GM18873 (cell line): ENCODE results near the gene MARCHF4.

Source experiments
- ATAC-seq: cut with Tn5 transposase; IDR thresholded peaks from one replicate; pipeline ENCODE4 v1.9.1; 2021; ENCODE audit warnings: mild to moderate bottlenecking, moderate library complexity, moderate number of reproducible peaks; ENCODE audit not compliant: unreplicated experiment, low FRiP score

Gene MARCHF4

DNA sequence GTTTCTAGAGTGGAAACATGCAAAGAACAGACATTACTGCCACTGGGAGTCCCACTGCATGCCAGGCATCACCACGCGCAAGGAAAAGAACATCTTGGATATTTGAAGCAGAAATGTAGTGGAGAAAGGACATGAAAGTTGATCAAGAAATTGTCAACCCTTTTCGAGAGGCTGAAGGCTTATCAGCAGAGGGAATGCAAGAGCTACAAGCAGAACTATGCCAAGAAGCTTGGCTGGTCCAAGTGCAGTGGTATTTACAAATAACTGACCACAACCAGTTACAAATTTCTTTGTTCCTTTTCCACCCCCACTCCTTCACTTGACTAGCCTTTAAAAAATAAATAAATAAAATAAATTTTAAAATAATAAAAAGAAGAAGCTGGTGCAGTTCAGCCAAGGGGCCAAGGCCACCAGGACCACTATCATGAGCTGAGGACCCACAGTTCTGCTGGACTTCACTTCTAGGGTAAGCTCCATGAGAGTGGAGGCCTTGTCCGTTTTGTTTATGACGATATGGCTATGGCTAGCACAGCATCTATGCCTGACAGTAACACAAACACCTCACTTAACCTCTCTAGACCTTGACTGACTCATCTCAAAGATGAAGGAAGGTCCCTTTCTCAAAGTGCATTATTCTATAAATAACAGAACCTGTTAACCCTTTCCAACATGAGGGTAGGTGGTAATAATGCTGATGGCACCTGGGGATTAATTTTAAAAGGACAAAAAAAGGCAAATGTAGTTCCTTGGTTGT lies 20.9 kb downstream of the MARCHF4 start:
- ATAC-seq = no peak

DNA sequence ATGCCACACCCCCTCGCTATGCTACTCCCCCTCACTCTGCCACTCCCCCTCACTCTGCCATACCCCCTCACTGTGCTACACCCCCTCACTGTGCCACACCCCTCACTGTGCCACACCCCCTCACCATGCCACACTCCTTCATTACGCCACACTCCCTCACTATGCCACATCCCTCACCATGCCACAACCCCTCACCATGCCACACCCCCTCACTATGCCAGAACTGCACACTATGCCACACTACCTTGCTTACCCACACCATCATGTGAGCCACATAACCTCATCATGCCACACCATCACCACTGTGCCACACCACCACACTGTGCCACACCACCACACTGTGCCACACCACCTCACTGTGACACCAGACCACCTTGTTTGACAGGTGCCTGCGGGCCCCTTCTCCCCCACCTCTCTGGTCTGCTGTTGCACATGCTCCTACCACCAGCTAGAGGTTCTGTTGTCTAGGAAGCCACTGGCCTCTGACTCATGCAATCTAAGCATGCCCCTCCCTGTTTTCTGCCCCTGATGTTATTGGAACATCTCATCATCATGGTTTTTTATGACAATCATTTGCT lies 22.0 kb downstream of the MARCHF4 start:
- no peak for ATAC-seq

DNA sequence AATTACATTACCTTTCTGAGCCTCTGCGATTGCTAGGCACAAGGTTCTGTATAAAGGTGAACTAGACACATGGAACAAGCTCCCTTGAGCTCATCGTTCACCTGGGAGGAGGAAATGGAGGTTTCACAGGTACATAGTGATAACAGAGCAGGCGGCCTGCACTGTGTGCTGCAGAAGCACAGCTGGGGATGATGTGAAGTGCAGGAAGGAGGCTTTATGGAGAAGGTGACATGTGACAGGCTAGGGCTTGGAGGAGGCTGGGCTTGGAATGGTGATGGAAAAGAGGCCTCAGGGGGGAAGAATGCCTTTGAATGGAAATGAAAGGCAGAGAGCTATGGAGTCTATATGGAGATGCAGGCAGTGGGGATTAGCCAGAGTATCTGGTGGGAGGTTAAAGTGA lies 22.9 kb downstream of the MARCHF4 start:
- no peak for ATAC-seq

DNA sequence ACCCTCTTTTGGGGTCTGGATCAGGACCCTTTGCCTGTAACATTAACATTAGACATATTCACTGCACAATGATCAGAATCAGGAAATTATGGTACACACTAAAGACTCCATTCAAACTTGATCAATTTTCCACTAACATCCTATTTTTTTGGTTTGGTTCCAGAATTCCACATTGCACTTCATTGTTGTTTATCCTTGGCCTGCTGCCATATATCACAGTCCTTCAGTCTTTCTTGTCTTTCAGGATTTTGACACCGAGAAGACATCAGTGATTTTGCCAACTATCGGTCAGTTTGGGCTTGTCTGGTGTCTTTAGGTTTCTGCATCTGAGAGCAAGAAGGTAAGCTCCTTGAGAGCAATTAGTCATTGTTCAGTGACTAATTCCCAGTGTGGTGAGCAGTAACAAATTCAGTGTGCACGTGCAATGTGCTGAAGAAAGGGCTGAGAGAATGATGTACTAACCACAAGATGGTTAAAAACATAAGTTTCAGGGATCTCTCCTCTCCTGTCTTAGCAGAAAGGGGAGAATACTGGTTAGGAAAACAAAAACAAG lies 23.5 kb downstream of the MARCHF4 start:
- ATAC-seq = no peak

- ATAC-seq = no peak
These were observed 25.5 kb downstream of the MARCHF4 start for GRCh38 chr2:216346781-216347180.

DNA sequence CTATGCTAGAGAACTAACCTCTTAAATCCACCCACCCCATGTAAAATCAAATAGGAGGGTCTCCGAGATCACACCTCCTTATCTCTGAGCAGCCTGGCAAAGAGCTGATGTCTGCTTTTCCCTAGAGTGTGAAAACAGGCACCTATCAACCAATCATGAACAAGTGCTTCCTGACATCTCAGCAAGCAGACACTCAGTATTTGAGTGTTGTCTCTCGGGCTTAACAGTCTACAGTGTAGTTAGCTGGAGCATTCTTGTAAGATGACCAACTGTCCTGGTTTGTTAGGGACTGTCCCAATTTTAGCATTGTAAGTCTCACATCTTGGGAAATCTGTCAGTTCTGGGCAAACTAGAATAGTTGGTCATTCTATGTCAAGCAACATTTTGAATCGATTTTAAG lies 26.4 kb downstream of the MARCHF4 start:
- no peak for ATAC-seq

GRCh38 chr2:216344950-216345300 lies 27.4 kb downstream of the MARCHF4 start:
- ATAC-seq = no peak

GRCh38 chr2:216344206-216344949 lies 27.9 kb downstream of the MARCHF4 start:
- no peak for ATAC-seq

- ATAC-seq = no peak
These were observed 28.9 kb downstream of the MARCHF4 start for GRCh38 chr2:216343221-216343980.

GRCh38 chr2:216341121-216341520 lies 31.2 kb downstream of the MARCHF4 start:
- no peak for ATAC-seq

- ATAC-seq = no peak
These were observed 32.0 kb downstream of the MARCHF4 start for GRCh38 chr2:216340280-216340631.

GRCh38 chr2:216339456-216340279 lies 32.6 kb downstream of the MARCHF4 start:
- no peak for ATAC-seq

DNA sequence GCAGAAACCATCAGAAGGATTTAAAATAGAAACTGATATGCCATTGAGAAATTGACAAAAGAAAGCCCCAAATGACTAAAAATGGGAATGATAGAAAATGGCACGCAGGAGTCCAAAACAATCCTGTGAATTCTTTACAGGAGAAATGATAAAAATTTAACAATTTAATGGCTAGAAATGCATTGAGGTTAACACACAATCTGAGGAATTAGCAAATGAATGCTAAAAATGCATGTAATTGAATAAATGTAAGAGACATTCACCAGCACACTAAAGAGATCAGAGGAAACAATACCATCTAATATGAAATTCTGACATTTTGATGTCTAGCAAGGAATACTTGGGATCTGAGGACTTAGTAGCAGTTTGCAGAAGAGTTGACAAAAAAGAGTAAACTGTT lies 37.0 kb downstream of the MARCHF4 start:
- ATAC-seq = no peak

- no peak for ATAC-seq
These were observed 43.9 kb downstream of the MARCHF4 start for GRCh38 chr2:216328347-216328746.

DNA sequence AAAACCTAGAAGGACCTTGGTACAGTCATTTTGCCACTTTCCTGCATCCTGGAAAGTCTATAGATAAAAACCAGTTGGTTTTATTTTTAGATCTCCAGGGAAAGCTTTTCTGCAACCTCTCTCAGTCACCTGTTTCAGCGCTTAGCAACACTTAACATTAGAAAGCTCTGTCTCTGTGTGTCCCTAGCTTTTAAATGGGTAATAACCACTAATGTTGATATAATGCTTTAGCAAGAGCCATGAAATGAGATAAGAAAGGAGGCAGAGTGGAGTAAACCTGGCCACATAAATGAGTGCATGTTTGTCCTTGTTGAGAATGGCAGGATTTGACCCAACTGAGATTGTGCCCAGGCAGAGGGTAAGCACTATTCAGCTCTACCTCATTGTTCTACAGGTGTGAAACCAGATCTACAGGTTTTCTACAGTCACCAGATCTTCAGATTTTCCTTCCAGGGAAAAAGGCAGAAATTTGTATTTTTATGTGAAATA lies 44.8 kb downstream of the MARCHF4 start:
- no peak for ATAC-seq
